GM12873 (cell line): Measurements from ENCODE around the gene PSMC1.

Experiments used
- CTCF ChIP-seq: IDR thresholded peaks from 2 replicates; pipeline ENCODE4 v1.5.1; 2012; ENCODE audit warnings: low read depth, mild to moderate bottlenecking, moderate library complexity, low read length, control low read depth; ENCODE audit not compliant: insufficient read depth; ENCODE audit errors: missing control alignments

PSMC1 gene

GRCh38 chr14:90308561-90308960 lies 52.2 kb downstream of the PSMC1 start:
- no peak for TF ChIP-seq CTCF

- no peak for TF ChIP-seq CTCF
Measured at GRCh38 chr14:90317286-90317685, 60.9 kb downstream of the PSMC1 start.

- TF ChIP-seq CTCF: no peak
Measured at GRCh38 chr14:90318016-90318415, 61.7 kb downstream of the PSMC1 start.

DNA sequence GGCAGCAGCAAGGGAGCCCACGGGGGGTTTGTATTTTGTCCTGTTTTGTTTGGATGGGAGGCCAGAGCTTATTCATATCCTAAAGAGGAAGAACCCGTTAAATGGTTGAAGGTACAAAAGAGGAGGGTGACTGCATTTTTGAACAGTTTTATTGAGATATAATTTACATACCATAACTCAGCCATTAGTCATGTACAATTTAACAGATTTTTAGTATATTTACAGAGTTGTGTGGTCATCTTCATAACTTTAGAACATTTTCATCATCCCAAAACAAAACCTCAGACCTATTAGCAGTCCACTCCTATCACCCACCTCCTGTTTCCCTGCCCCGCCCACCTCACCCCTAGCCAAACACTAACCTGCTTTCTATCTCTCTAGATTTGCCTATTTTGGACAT lies 62.8 kb downstream of the PSMC1 start:
- TF ChIP-seq CTCF: no peak

DNA sequence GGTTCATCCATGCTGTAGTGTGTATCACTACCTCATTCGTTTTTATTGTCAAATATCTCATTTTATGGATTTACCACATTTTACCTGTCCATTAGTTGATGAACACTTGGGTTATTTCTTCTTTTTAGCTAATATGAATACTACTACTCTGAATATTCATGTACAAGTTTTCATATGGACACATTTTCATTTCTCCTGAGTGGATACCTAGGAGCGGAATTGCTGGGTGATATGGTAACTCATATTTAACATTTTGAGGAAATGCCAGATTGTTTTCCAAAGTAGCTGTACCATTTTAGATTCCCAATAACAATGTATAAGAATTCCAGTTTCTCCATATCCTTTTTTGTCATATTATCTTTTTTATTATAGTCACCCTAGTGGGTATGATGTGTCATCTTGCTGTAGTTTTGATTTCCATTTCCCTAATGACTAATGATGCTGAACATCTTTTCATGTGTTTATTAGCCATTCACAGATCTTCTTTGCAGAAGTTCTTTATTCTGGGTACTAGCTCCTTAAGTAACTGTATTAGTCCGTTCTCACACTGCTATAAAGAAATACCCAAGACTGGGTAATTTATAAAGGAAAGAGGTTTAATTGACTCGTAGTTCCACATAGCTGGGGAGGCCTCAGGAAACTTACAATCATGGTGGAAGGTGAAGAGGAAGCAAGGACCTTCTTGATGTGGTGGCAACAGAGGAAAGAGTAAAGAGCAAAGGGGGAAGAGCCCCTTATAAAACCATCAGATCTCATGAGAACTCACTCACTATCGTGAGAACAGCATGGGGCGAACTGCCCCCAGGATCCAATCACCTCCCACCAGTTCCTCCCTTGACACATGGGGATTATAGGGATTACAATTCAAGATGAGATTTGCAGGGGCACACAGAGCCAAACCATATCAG lies 63.5 kb downstream of the PSMC1 start:
- TF ChIP-seq CTCF: no peak

- no peak for TF ChIP-seq CTCF
Measured at GRCh38 chr14:90321891-90322290, 65.5 kb downstream of the PSMC1 start.
